Left renal pelvis (tissue), 4 donors: Measurements from ENCODE around the gene BBIP1. TPM values are rescaled to one million over a fixed set of nuclear protein-coding genes. Genes with fewer than 3 reads are reported as not detected.
A peak's percentile ranks its signal among the peaks of the same experiment; 100 is the strongest.

Experiments used
- DNase-seq, 4 donors: peaks; one replicate each; pipeline ENCODE4 v3.0.0-alpha.2; 2013; ENCODE audit warnings: low read depth in 4 of 4, low spot score in 3 of 4
- polyA plus RNA-seq, 4 donors: library from polyadenylated mRNA; unstranded; fragments of 120-200 nt; gene quantifications; one replicate each; pipeline ENCODE4 v1.2.1, GENCODE V29; 2013; ENCODE audit not compliant: insufficient read length in 4 of 4

BBIP1 gene
- polyA plus RNA-seq, result 10 to 100 TPM; 40.3 to 61.7 (median 50.8) TPM

- DNase-seq, result peak; percentile 98 to 99 (median 98)
Measured at GRCh38 chr10:110918643-110919348, at the start of gene BBIP1. TSS of gene BBIP1 (minus strand) at chr10:110919180. CDS start at chr10:110918157, 1,023 bp downstream.

GRCh38 chr10:110967645-110968044 lies 48.7 kb upstream of the BBIP1 start:
- no peak for DNase-seq

- no peak for DNase-seq
Measured at GRCh38 chr10:110967009-110967630, 48.1 kb upstream of the BBIP1 start.

GRCh38 chr10:110966146-110966545 lies 47.2 kb upstream of the BBIP1 start:
- no peak for DNase-seq

GRCh38 chr10:110965216-110965615 lies 46.2 kb upstream of the BBIP1 start:
- no peak for DNase-seq

- peak in 1 of 4 donors; percentile 4 for DNase-seq
Measured at GRCh38 chr10:110964681-110965080, 45.7 kb upstream of the BBIP1 start.

GRCh38 chr10:110963162-110963561 lies 44.2 kb upstream of the BBIP1 start:
- DNase-seq, result no peak

- no peak for DNase-seq
Measured at GRCh38 chr10:110962443-110962842, 43.5 kb upstream of the BBIP1 start.

- no peak for DNase-seq
Measured at GRCh38 chr10:110960333-110960712, 41.3 kb upstream of the BBIP1 start.

- DNase-seq, result no peak
Measured at GRCh38 chr10:110959379-110960332, 40.7 kb upstream of the BBIP1 start.

GRCh38 chr10:110957606-110958005 lies 38.6 kb upstream of the BBIP1 start:
- DNase-seq, result no peak

- no peak for DNase-seq
Measured at GRCh38 chr10:110951381-110951780, 32.4 kb upstream of the BBIP1 start.

- no peak for DNase-seq
Measured at GRCh38 chr10:110947061-110947595, 28.1 kb upstream of the BBIP1 start.

GRCh38 chr10:110946496-110946895 lies 27.5 kb upstream of the BBIP1 start:
- no peak for DNase-seq

GRCh38 chr10:110944792-110945396 lies 25.9 kb upstream of the BBIP1 start:
- DNase-seq, result no peak

GRCh38 chr10:110939419-110939818 lies 20.4 kb upstream of the BBIP1 start:
- DNase-seq, result no peak

GRCh38 chr10:110936757-110937156 lies 17.8 kb upstream of the BBIP1 start:
- no peak for DNase-seq

- no peak for DNase-seq
Measured at GRCh38 chr10:110932505-110933180, 13.7 kb upstream of the BBIP1 start.

- no peak for DNase-seq
Measured at GRCh38 chr10:110931769-110932381, 12.9 kb upstream of the BBIP1 start.
